Measurements from ENCODE around the gene EEF2K.

EEF2K gene

GRCh38 chr16:22320572-22321339 is 114.7 kb downstream of the EEF2K start:
- no peak for DNase-seq

- peak; percentile 43 for DNase-seq
Measured at GRCh38 chr16:22321340-22322001, 115.4 kb downstream of the EEF2K start.

- DNase-seq = no peak
Measured at GRCh38 chr16:22322021-22322471, 116.0 kb downstream of the EEF2K start.

- DNase-seq = no peak
Measured at GRCh38 chr16:22322741-22323140, 116.7 kb downstream of the EEF2K start.

GRCh38 chr16:22323173-22323958 is 117.3 kb downstream of the EEF2K start:
- DNase-seq = no peak

- DNase-seq = no peak
Measured at GRCh38 chr16:22323959-22324786, 118.1 kb downstream of the EEF2K start.

- no peak for DNase-seq
Measured at GRCh38 chr16:22324787-22325597, 118.9 kb downstream of the EEF2K start.

- DNase-seq = no peak
Measured at GRCh38 chr16:22325598-22326368, 119.7 kb downstream of the EEF2K start.

- no peak for DNase-seq
Measured at GRCh38 chr16:22326369-22326652, 120.2 kb downstream of the EEF2K start.

GRCh38 chr16:22326771-22327445 is 120.8 kb downstream of the EEF2K start:
- DNase-seq = no peak

- DNase-seq = no peak
Measured at GRCh38 chr16:22327446-22327775, 121.3 kb downstream of the EEF2K start.

- DNase-seq = no peak
Measured at GRCh38 chr16:22328081-22328725, 122.1 kb downstream of the EEF2K start.

- no peak for DNase-seq
Measured at GRCh38 chr16:22329199-22329695, 123.2 kb downstream of the EEF2K start.

- DNase-seq = no peak
Measured at GRCh38 chr16:22330326-22330725, 124.2 kb downstream of the EEF2K start.

- DNase-seq = no peak
Measured at GRCh38 chr16:22333457-22333994, 127.4 kb downstream of the EEF2K start.

- no peak for DNase-seq
Measured at GRCh38 chr16:22335668-22336246, 129.7 kb downstream of the EEF2K start.

- DNase-seq = no peak
Measured at GRCh38 chr16:22336581-22336980, 130.5 kb downstream of the EEF2K start.

- no peak for DNase-seq
Measured at GRCh38 chr16:22337045-22337444, 131.0 kb downstream of the EEF2K start.
